GM12878 (cell line): ENCODE data around the gene OTUB1. TPM values are rescaled to one million over a fixed set of nuclear protein-coding genes. Genes with fewer than 3 reads are reported as not detected.

Source experiments
- DPF2 ChIP-seq: fragments of 450-650 bp; IDR thresholded peaks from 2 replicates; pipeline ENCODE4 v1.6.1; 2017; ENCODE audit warnings: mild to moderate bottlenecking
- IKZF2 ChIP-seq, 2 experiments: fragments of 450-650 bp; IDR thresholded peaks; 2 replicates each; pipeline ENCODE4 v1.6.1; 2017; ENCODE audit warnings: mild to moderate bottlenecking in 2 of 2, moderate library complexity in 2 of 2
- KLF5 ChIP-seq: fragments of 450-650 bp; IDR thresholded peaks from 2 replicates; pipeline ENCODE4 v1.6.1; 2014; ENCODE audit warnings: mild to moderate bottlenecking; ENCODE audit not compliant: partially characterized antibody
- NR2F1 ChIP-seq: fragments of 450-650 bp; conservative IDR thresholded peaks from 2 replicates; pipeline ENCODE4 v1.6.1; 2017; ENCODE audit warnings: mild to moderate bottlenecking
- PAX5 ChIP-seq: IDR thresholded peaks from 2 replicates; pipeline ENCODE4 v1.6.1; 2011; ENCODE audit warnings: low read depth, low read length, borderline replicate concordance
- POLR2AphosphoS5 ChIP-seq: IDR thresholded peaks from 2 replicates; pipeline ENCODE4 v1.6.1; 2011; ENCODE audit warnings: mild to moderate bottlenecking, low read length, inconsistent platforms
- RUNX3 ChIP-seq: IDR thresholded peaks from 2 replicates; pipeline ENCODE4 v1.6.1; 2012; ENCODE audit warnings: low read length, inconsistent platforms
- SMAD1 ChIP-seq: fragments of 450-650 bp; IDR thresholded peaks from 2 replicates; pipeline ENCODE4 v1.6.1; 2018; ENCODE audit warnings: mild to moderate bottlenecking, low read depth; ENCODE audit not compliant: partially characterized antibody
- SREBF1 ChIP-seq: IDR thresholded peaks from 2 replicates; pipeline ENCODE4 v1.6.1; 2012; ENCODE audit warnings: mild to moderate bottlenecking, low read length
- SUPT20H ChIP-seq: IDR thresholded peaks from 2 replicates; pipeline ENCODE4 v1.6.1; 2011; ENCODE audit warnings: low read depth, mild to moderate bottlenecking, low read length, moderate library complexity, borderline replicate concordance; ENCODE audit not compliant: control insufficient read depth
- TAF1 ChIP-seq: IDR thresholded peaks from 2 replicates; pipeline ENCODE4 v1.6.1; 2011; ENCODE audit warnings: mild to moderate bottlenecking, low read depth, low read length, borderline replicate concordance
- TARDBP ChIP-seq: IDR thresholded peaks from 2 replicates; pipeline ENCODE4 v1.6.1; 2016; ENCODE audit warnings: borderline replicate concordance
- YY1 ChIP-seq: IDR thresholded peaks from 2 replicates; pipeline ENCODE4 v1.6.1; 2011; ENCODE audit warnings: low read depth, mild to moderate bottlenecking, low read length
- ZNF207 ChIP-seq: fragments of 450-650 bp; IDR thresholded peaks from 2 replicates; pipeline ENCODE4 v1.6.1; 2014; ENCODE audit warnings: antibody characterized with exemption, mild to moderate bottlenecking, borderline replicate concordance
- polyA plus RNA-seq, 11 experiments: library from polyadenylated mRNA; depleted of rRNA in 4 of 11; unstranded in 6 of 11; stranded (reverse) in 5 of 11; fragments of >200 nt; fragmentation: Nextera tagmentation in 4 of 11; fragmentation: Illumina TruSeq in 1 of 11; extraction: Ambion mirVana in 4 of 11; extraction: Trizol in 1 of 11; gene quantifications; 1 replicate in 1 of 11; 2 replicates in 10 of 11; pipeline versions ENCODE4 v1.2.1 to v1.2.3, GENCODE V29; 2011 to 2016; ENCODE audit warnings: inconsistent platforms in 2 of 11, missing spikeins in 2 of 11, low read depth in 1 of 11
- total RNA-seq, 4 experiments: library from RNA; depleted of rRNA in 3 of 4; stranded (reverse); fragments of >200 nt in 3 of 4; fragmentation: Illumina TruSeq in 1 of 4; extraction: Trizol in 1 of 4; gene quantifications; 2 replicates each; pipeline versions ENCODE4 v1.2.1 to v1.2.3, GENCODE V29; 2013 to 2021
- TF ChIP-seq, protein P1 (sequence below): IDR thresholded peaks from 2 replicates; pipeline ENCODE4 v1.6.1; 2011; ENCODE audit warnings: borderline replicate concordance, low read depth, mild to moderate bottlenecking, moderate library complexity, low read length; ENCODE audit not compliant: insufficient read depth, poor library complexity, severe bottlenecking
- TF ChIP-seq, protein P2 (sequence below): fragments of 450-650 bp; IDR thresholded peaks from 2 replicates; pipeline ENCODE4 v1.6.1; 2017; ENCODE audit warnings: low read depth, mild to moderate bottlenecking, moderate library complexity
- TF ChIP-seq, protein P3 (sequence below): fragments of 450-650 bp; formaldehyde crosslinking; IDR thresholded peaks from 2 replicates; pipeline ENCODE4 v1.4.0; 2020; ENCODE audit warnings: mild to moderate bottlenecking, moderate library complexity
- TF ChIP-seq, protein P4 (sequence below): fragments of 450-650 bp; IDR thresholded peaks from 2 replicates; pipeline ENCODE4 v1.6.1; 2016; ENCODE audit warnings: mild to moderate bottlenecking
- TF ChIP-seq, protein P5 (sequence below): fragments of 450-650 bp; IDR thresholded peaks from 2 replicates; pipeline ENCODE4 v1.6.1; 2017; ENCODE audit warnings: mild to moderate bottlenecking, low read depth, inconsistent platforms; ENCODE audit not compliant: poor library complexity, severe bottlenecking

The OTUB1 gene
- total and polyA plus RNA-seq, 10 of the 15 experiments (the other 5 are each of a cell fraction or from before 2014, with no cell fraction given) = 49.6 to 225 (median 131) TPM

DNA sequence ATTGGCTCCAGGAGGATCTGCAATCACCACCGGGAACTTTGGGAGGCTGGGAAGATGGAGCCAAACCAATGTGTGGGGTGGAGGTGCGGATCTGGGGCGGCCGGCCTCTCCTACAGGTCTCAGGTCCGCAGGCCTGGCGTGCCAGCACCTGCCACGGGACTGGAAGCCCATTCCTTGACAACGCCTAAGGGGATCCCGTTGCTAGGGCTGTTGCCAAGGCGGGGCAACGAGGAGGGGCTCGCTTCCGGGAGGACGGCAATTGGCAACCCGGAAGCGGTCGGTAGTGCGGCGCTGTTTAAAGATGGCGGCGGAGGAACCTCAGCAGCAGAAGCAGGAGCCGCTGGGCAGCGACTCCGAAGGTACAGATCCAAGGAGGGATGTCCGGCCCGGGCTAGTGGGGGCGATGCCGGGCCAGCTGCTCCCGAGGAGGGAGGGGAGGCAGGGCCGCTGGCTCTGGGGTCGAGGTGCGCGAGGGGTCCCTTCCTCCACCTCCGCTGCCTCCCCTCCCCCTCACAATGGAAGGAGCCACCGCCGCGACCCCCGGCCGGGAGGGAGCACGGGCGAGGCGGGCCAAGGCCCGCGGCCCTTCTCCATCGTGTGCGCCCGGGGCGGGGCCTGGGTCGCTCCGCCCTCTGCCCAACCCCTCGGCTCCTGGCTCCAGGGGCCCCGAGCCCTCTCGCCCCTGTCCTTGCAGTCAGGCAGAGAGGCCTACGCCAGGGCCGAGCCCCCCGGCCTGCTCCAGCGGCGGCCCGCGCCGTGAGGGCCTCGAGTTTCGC is at the start of gene OTUB1 (continued):
- TF ChIP-seq, protein P1, sequence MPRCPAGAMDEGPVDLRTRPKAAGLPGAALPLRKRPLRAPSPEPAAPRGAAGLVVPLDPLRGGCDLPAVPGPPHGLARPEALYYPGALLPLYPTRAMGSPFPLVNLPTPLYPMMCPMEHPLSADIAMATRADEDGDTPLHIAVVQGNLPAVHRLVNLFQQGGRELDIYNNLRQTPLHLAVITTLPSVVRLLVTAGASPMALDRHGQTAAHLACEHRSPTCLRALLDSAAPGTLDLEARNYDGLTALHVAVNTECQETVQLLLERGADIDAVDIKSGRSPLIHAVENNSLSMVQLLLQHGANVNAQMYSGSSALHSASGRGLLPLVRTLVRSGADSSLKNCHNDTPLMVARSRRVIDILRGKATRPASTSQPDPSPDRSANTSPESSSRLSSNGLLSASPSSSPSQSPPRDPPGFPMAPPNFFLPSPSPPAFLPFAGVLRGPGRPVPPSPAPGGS = no peak
- TF ChIP-seq ZNF207 (0 out of 2 replicates have a peak, but pooled peaks have one; percentile 75), KLF5 (peak; percentile 75), TARDBP (no peak), YY1 (peak; percentile 97), NR2F1 (0 out of 2 replicates have a peak, but pooled peaks have one; percentile 13), SREBF1 (no peak), RUNX3 (peak; percentile 59), TAF1 (peak; percentile 96), IKZF2 (IDR thresholded peaks at IDR 0.05) (peak; percentile 71 to 75), PAX5 (0 out of 2 replicates have a peak, but pooled peaks have one; percentile 46), DPF2 (peak; percentile 42; the same call in 1 of the 2 replicates), SMAD1 (no peak), SUPT20H (no peak), POLR2AphosphoS5 (peak; percentile 92)
- TF ChIP-seq, protein P2, sequence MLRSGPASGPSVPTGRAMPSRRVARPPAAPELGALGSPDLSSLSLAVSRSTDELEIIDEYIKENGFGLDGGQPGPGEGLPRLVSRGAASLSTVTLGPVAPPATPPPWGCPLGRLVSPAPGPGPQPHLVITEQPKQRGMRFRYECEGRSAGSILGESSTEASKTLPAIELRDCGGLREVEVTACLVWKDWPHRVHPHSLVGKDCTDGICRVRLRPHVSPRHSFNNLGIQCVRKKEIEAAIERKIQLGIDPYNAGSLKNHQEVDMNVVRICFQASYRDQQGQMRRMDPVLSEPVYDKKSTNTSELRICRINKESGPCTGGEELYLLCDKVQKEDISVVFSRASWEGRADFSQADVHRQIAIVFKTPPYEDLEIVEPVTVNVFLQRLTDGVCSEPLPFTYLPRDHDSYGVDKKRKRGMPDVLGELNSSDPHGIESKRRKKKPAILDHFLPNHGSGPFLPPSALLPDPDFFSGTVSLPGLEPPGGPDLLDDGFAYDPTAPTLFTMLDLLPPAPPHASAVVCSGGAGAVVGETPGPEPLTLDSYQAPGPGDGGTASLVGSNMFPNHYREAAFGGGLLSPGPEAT = peak; percentile 88
- TF ChIP-seq, protein P3, sequence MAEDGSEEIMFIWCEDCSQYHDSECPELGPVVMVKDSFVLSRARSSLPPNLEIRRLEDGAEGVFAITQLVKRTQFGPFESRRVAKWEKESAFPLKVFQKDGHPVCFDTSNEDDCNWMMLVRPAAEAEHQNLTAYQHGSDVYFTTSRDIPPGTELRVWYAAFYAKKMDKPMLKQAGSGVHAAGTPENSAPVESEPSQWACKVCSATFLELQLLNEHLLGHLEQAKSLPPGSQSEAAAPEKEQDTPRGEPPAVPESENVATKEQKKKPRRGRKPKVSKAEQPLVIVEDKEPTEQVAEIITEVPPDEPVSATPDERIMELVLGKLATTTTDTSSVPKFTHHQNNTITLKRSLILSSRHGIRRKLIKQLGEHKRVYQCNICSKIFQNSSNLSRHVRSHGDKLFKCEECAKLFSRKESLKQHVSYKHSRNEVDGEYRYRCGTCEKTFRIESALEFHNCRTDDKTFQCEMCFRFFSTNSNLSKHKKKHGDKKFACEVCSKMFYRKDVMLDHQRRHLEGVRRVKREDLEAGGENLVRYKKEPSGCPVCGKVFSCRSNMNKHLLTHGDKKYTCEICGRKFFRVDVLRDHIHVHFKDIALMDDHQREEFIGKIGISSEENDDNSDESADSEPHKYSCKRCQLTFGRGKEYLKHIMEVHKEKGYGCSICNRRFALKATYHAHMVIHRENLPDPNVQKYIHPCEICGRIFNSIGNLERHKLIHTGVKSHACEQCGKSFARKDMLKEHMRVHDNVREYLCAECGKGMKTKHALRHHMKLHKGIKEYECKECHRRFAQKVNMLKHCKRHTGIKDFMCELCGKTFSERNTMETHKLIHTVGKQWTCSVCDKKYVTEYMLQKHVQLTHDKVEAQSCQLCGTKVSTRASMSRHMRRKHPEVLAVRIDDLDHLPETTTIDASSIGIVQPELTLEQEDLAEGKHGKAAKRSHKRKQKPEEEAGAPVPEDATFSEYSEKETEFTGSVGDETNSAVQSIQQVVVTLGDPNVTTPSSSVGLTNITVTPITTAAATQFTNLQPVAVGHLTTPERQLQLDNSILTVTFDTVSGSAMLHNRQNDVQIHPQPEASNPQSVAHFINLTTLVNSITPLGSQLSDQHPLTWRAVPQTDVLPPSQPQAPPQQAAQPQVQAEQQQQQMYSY (CRISPR knock-in tag) = no peak
- TF ChIP-seq, protein P4, sequence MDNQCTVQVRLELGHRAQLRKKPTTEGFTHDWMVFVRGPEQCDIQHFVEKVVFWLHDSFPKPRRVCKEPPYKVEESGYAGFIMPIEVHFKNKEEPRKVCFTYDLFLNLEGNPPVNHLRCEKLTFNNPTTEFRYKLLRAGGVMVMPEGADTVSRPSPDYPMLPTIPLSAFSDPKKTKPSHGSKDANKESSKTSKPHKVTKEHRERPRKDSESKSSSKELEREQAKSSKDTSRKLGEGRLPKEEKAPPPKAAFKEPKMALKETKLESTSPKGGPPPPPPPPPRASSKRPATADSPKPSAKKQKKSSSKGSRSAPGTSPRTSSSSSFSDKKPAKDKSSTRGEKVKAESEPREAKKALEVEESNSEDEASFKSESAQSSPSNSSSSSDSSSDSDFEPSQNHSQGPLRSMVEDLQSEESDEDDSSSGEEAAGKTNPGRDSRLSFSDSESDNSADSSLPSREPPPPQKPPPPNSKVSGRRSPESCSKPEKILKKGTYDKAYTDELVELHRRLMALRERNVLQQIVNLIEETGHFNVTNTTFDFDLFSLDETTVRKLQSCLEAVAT = 0 out of 2 replicates have a peak, but pooled peaks have one; percentile 16
- TF ChIP-seq, protein P5, sequence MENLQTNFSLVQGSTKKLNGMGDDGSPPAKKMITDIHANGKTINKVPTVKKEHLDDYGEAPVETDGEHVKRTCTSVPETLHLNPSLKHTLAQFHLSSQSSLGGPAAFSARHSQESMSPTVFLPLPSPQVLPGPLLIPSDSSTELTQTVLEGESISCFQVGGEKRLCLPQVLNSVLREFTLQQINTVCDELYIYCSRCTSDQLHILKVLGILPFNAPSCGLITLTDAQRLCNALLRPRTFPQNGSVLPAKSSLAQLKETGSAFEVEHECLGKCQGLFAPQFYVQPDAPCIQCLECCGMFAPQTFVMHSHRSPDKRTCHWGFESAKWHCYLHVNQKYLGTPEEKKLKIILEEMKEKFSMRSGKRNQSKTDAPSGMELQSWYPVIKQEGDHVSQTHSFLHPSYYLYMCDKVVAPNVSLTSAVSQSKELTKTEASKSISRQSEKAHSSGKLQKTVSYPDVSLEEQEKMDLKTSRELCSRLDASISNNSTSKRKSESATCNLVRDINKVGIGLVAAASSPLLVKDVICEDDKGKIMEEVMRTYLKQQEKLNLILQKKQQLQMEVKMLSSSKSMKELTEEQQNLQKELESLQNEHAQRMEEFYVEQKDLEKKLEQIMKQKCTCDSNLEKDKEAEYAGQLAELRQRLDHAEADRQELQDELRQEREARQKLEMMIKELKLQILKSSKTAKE = no peak
